IMR-90 (cell line): ENCODE results near the gene LGALS3. TPM values are rescaled to one million over a fixed set of nuclear protein-coding genes. Genes with fewer than 3 reads are reported as not detected.

ENCODE experiments used
- ATAC-seq: fragments of 200-7000 bp; cut with Tn5 transposase; 2 replicates; pipeline ENCODE4 v1.9.1; 2020; ENCODE audit warnings: low read depth, mild to moderate bottlenecking, moderate library complexity
- BruUV-seq: library from RNA; stranded (reverse); fragments of 400-500 nt; replicated peaks from 2 replicates; lab custom pipeline; 2021; lab: Mats Ljungman, UMichigan
- CTCF ChIA-PET: fragments of 300-600 bp; formaldehyde crosslinking; extraction: SDS; loops from one replicate; lab custom pipeline; 2021; ENCODE audit warnings: antibody characterized with exemption; lab: Yijun Ruan, JAX
- POLR2A ChIA-PET: fragments of 300-600 bp; sonication (Branson Sonifier 250); formaldehyde crosslinking; loops from one replicate; lab custom pipeline; 2022; ENCODE audit warnings: antibody characterized with exemption; ENCODE audit not compliant: unreplicated experiment; lab: Charles Lee
- DNase-seq: peaks from one replicate; pipeline ENCODE4 v3.0.0; 2013
- H2AFZ ChIP-seq: replicated peaks from 2 replicates; pipeline ENCODE3; 2013; ENCODE audit warnings: low read length, mild to moderate bottlenecking; ENCODE audit not compliant: poor library complexity
- H2AK5ac ChIP-seq: 2 replicates; pipeline ENCODE4 v1.6.1; 2013; ENCODE audit warnings: low read depth, low read length, inconsistent platforms
- H2AK9ac ChIP-seq: replicated peaks from 2 replicates; pipeline ENCODE3; 2013; ENCODE audit warnings: mild to moderate bottlenecking, low read depth, low read length, moderate library complexity; ENCODE audit not compliant: poor library complexity
- H2BK120ac ChIP-seq: 2 replicates; pipeline ENCODE4 v1.6.1; 2013; ENCODE audit warnings: low read depth, low read length, inconsistent platforms
- H2BK15ac ChIP-seq: 3 replicates; pipeline ENCODE4 v1.6.1; 2013; ENCODE audit warnings: low read depth, low read length, inconsistent platforms
- H2BK20ac ChIP-seq: 2 replicates; pipeline ENCODE4 v1.6.1; 2013; ENCODE audit warnings: low read depth, mild to moderate bottlenecking, inconsistent platforms, low read length, moderate library complexity
- H2BK5ac ChIP-seq: 2 replicates; pipeline ENCODE4 v1.6.1; 2013; ENCODE audit warnings: mild to moderate bottlenecking, low read depth, low read length, inconsistent platforms; ENCODE audit not compliant: poor library complexity, severe bottlenecking
- H3K14ac ChIP-seq: replicated peaks from 2 replicates; pipeline ENCODE4 v1.6.1; 2013; ENCODE audit warnings: low read depth, low read length, inconsistent platforms
- H3K18ac ChIP-seq: 2 replicates; pipeline ENCODE4 v1.6.1; 2013; ENCODE audit warnings: low read depth, low read length, control low read depth
- H3K23ac ChIP-seq: 2 replicates; pipeline ENCODE4 v1.6.1; 2013; ENCODE audit warnings: low read depth, low read length, inconsistent platforms
- H3K27ac ChIP-seq: 2 replicates; pipeline ENCODE4 v1.5.1; 2013; ENCODE audit warnings: mild to moderate bottlenecking, control low read depth, low read length; ENCODE audit not compliant: insufficient read depth
- H3K27me3 ChIP-seq: 2 replicates; pipeline ENCODE4 v1.6.1; 2013; ENCODE audit warnings: low read length; ENCODE audit not compliant: control insufficient read depth, insufficient read depth
- H3K36me3 ChIP-seq: 2 replicates; pipeline ENCODE4 v1.6.1; 2013; ENCODE audit warnings: low read length, mixed read lengths; ENCODE audit not compliant: control insufficient read depth, insufficient read depth
- H3K4ac ChIP-seq: 2 replicates; pipeline ENCODE4 v1.6.1; 2013; ENCODE audit warnings: low read depth, low read length, inconsistent platforms
- H3K4me1 ChIP-seq: 2 replicates; pipeline ENCODE4 v1.6.1; 2013; ENCODE audit warnings: low read length, mixed read lengths; ENCODE audit not compliant: control insufficient read depth, insufficient read depth
- H3K4me2 ChIP-seq: 2 replicates; pipeline ENCODE4 v1.6.1; 2013; ENCODE audit warnings: low read depth, mild to moderate bottlenecking, control low read depth, low read length, moderate library complexity
- H3K4me3 ChIP-seq: 2 replicates; pipeline ENCODE4 v1.5.1; 2013; ENCODE audit warnings: low read depth, mild to moderate bottlenecking, control low read depth, low read length, moderate library complexity; ENCODE audit not compliant: insufficient read depth
- H3K56ac ChIP-seq: 2 replicates; pipeline ENCODE4 v1.6.1; 2013; ENCODE audit warnings: low read length, inconsistent platforms; ENCODE audit not compliant: insufficient read depth; ENCODE audit errors: extremely low read depth
- H3K79me1 ChIP-seq, 2 experiments: 2 replicates each; pipeline ENCODE4 v1.6.1; 2013; ENCODE audit warnings: low read length in 2 of 2, inconsistent platforms in 1 of 2, low read depth in 1 of 2
- H3K9ac ChIP-seq: 2 replicates; pipeline ENCODE4 v1.6.1; 2013; ENCODE audit warnings: low read depth, low read length, control low read depth
- H3K9me1 ChIP-seq: 2 replicates; pipeline ENCODE4 v1.6.1; 2013; ENCODE audit warnings: low read length, inconsistent platforms; ENCODE audit not compliant: insufficient read depth
- H3K9me3 ChIP-seq: 2 replicates; pipeline ENCODE4 v1.6.1; 2013; ENCODE audit warnings: low read length; ENCODE audit not compliant: control insufficient read depth, insufficient read depth
- H4K20me1 ChIP-seq: 2 replicates; pipeline ENCODE4 v1.6.1; 2013; ENCODE audit warnings: low read length, inconsistent platforms; ENCODE audit not compliant: insufficient read depth
- H4K5ac ChIP-seq: 2 replicates; pipeline ENCODE4 v1.6.1; 2013; ENCODE audit warnings: mild to moderate bottlenecking, low read depth, low read length, control low read depth
- H4K8ac ChIP-seq, 2 experiments: 2 replicates each; pipeline ENCODE4 v1.6.1; 2013; ENCODE audit warnings: low read depth in 2 of 2, low read length in 2 of 2, control low read depth in 1 of 2, inconsistent platforms in 1 of 2
- H4K91ac ChIP-seq: 2 replicates; pipeline ENCODE4 v1.6.1; 2013; ENCODE audit warnings: low read depth, low read length, inconsistent platforms; ENCODE audit not compliant: insufficient read depth
- FOS ChIP-seq: fragments of 150-350 bp; IDR thresholded peaks from 2 replicates; pipeline ENCODE4 v1.6.1; 2016; ENCODE audit warnings: low read depth, low read length
- MXI1 ChIP-seq: IDR thresholded peaks from 2 replicates; pipeline ENCODE4 v1.6.1; 2012; ENCODE audit warnings: low read depth, mild to moderate bottlenecking, low read length, moderate library complexity, borderline replicate concordance
- POLR2A ChIP-seq: IDR thresholded peaks from 2 replicates; pipeline ENCODE4 v1.6.1; 2012; ENCODE audit warnings: mild to moderate bottlenecking, low read depth, low read length
- RAD21 ChIP-seq: IDR thresholded peaks from 2 replicates; pipeline ENCODE4 v1.6.1; 2012; ENCODE audit warnings: low read length, improper control_type of control experiment
- RFX5 ChIP-seq: IDR thresholded peaks from 2 replicates; pipeline ENCODE4 v1.8.0; 2012; ENCODE audit warnings: low read depth, mild to moderate bottlenecking, low read length, moderate library complexity
- SMC3 ChIP-seq: fragments of 150-350 bp; IDR thresholded peaks from 2 replicates; pipeline ENCODE4 v1.6.1; 2016; ENCODE audit warnings: low read depth, mild to moderate bottlenecking, antibody characterized with exemption, low read length, moderate library complexity
- WGBS, 2 experiments: methylation state at CpG; one replicate each; pipeline versions ENCODE4 v1.1.5 to v1.1.7; 2013; ENCODE audit warnings: missing lambda C conversion rate in 2 of 2; ENCODE audit not compliant: insufficient read length in 1 of 2; ENCODE audit errors: extremely low coverage in 2 of 2; 5-methylcytosine and 5-hydroxymethylcytosine counted together
- dilution Hi-C: fragments of 300-500 bp; cut with HindIII; formaldehyde crosslinking; loops from one replicate; pipeline ENCODE4 v1.14.3; 2018; ENCODE audit warnings: low sequenced_read_pairs; ENCODE audit not compliant: unreplicated experiment
- in situ Hi-C: fragments of 300-500 bp; cut with MboI; formaldehyde crosslinking; loops from 3 replicates; pipeline ENCODE4 v1.14.3; 2019; ENCODE audit warnings: low sequenced_read_pairs, inconsistent platforms, mixed read lengths
- intact Hi-C: fragments of 100-400 bp; cut with micrococcal nuclease; formaldehyde crosslinking; loops from 2 replicates; pipeline ENCODE4 v1.10.0; 2022
- polyA plus RNA-seq, 3 experiments: library from polyadenylated mRNA; depleted of rRNA; stranded (reverse); fragments of >200 nt; gene quantifications; 2 replicates each; pipeline ENCODE4 v1.2.3, GENCODE V29; 2012; ENCODE audit warnings: low replicate concordance in 1 of 3
- total RNA-seq: library from RNA; depleted of rRNA; stranded (reverse); fragments of >200 nt; gene quantifications from 2 replicates; pipeline ENCODE4 v1.2.3, GENCODE V29; 2012
- TF ChIP-seq, protein P1 (sequence below): conservative IDR thresholded peaks from 2 replicates; pipeline ENCODE4 v1.5.1; 2012; ENCODE audit warnings: mild to moderate bottlenecking, low read depth, low read length, improper control_type of control experiment

LGALS3 gene
- total and polyA plus RNA-seq, 2 of the 4 experiments (the other 2 are of a cell fraction): 84.4 to 171 TPM

DNA sequence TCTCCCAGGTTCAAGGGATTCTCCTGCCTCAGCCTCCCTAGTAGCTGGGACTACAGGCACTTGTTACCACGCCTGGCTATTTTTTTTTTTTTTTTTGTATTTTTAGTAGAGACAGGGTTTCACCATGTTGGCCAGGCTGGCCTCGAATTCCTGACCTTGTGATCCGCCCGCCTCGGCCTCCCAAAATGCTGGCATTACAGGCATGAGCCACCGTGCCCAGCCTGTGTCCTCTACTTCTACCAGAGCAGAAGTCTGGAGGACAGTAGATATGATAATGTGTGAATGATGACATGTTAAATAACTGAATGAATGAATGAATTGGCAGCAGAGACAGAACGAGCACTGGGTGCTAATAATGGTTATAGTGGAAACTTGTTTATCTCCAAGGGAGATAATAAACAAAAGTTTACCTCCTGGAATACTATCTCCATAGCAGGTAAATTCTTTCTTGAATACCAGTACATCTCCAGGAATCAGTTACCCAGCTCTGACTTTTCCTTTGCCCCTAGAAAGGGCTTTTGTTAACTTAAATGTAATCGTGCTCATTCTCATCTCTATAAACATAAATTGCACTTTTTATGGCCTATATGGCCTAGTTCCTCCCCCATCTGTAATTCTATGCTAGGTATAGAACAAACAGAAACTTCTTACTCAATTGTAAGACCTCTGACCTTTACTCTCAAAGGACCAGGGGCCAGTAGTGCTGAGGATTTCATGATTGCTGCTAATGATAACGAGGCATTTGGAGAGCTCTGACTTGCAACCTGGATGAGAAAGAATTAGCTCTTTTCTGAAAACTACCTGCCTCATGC, 7.2 kb upstream of the LGALS3 start (continued):
- TF ChIP-seq MXI1 (no peak), FOS (no peak)

DNA sequence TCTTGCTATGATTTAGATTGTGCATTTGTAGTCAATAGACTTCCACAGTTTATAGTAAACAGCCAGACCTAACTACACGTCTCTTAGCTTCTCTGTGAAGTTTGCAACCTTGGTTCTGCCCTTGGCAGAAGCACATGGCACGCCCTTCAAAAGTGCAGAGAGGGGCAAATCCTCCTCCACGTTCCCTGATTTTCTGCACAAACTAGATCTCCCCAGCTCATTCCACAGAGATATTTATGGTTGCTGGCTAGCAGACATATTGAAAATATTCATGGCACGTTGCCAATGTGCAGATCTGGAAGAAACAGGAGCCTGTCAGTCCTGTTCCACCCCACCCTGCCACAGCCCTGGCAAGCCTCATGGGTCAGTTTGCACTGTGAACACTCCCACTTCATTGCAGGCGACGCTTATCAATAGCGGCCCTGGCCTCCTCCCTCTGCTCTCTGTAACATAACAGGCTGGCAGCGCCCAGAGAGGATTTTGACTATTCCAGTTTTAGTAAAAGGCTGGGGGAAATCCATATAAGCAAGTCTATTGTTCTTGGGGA, 6.5 kb upstream of the LGALS3 start:
- CTCF ChIA-PET: no interaction called here
- intact Hi-C loops: loop anchor here (2.0 kb wide), 1 partner anchor 20 kb away; no protein-coding TSS in a partner anchor
- Histone ChIP-seq H4K91ac (peak overlapping the region; percentile 62), H3K4me1 (peaks cover 18% of the 10 kb centered on the region), H3K4me3 (no peak overlapping the region), H3K9ac (no peak overlapping the region), H4K8ac (peak overlapping the region in 1 of 2 experiments; percentile 59; a peak in 1 of 4 replicates), H2BK15ac (no peak overlapping the region; the same call in 2 of the 3 replicates), H3K27me3 (no peaks in the 10 kb centered on the region), H2AK5ac (peak overlapping the region; percentile 31; the same call in 1 of the 2 replicates), H3K79me1 (no peaks in the 10 kb centered on the region), H3K23ac (no peak overlapping the region), H3K4me2 (peak overlapping the region; percentile 45), H2AFZ (peak overlapping the region; percentile 18), H3K36me3 (no peaks in the 10 kb centered on the region), H2BK5ac (no peak overlapping the region), H3K56ac (no peak overlapping the region), H2AK9ac (peak overlapping the region; percentile 18), H3K9me1 (peaks cover 9% of the 10 kb centered on the region), H3K14ac (no peak overlapping the region), H2BK20ac (peak overlapping the region; percentile 58; the same call in 1 of the 2 replicates), H2BK120ac (peak overlapping the region; percentile 61), H3K18ac (no peak overlapping the region), H3K4ac (peak overlapping the region; percentile 43), H4K20me1 (no peaks in the 10 kb centered on the region), H3K27ac (no peak overlapping the region; the same call in 1 of the 2 replicates), H4K5ac (peak overlapping the region; percentile 13; the same call in 1 of the 2 replicates), H3K9me3 (no peaks in the 10 kb centered on the region)
- POLR2A ChIA-PET: no interaction called here
- in situ Hi-C loops: no loop called here
- ATAC-seq: peak; percentile 46
- dilution Hi-C loops: no loop called here
- no TSS peak for BruUV-seq
- TF ChIP-seq POLR2A: no peak
- TF ChIP-seq MXI1: no peak
- TF ChIP-seq, protein P1, sequence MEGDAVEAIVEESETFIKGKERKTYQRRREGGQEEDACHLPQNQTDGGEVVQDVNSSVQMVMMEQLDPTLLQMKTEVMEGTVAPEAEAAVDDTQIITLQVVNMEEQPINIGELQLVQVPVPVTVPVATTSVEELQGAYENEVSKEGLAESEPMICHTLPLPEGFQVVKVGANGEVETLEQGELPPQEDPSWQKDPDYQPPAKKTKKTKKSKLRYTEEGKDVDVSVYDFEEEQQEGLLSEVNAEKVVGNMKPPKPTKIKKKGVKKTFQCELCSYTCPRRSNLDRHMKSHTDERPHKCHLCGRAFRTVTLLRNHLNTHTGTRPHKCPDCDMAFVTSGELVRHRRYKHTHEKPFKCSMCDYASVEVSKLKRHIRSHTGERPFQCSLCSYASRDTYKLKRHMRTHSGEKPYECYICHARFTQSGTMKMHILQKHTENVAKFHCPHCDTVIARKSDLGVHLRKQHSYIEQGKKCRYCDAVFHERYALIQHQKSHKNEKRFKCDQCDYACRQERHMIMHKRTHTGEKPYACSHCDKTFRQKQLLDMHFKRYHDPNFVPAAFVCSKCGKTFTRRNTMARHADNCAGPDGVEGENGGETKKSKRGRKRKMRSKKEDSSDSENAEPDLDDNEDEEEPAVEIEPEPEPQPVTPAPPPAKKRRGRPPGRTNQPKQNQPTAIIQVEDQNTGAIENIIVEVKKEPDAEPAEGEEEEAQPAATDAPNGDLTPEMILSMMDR: no peak
- no peak for TF ChIP-seq RAD21
- TF ChIP-seq SMC3: no peak
- TF ChIP-seq RFX5: no peak
- DNase-seq: peak; percentile 34
- 0% methylated on average over 1 of the region's 8 CpGs; no CpG with 5 or more reads in 1 of the 2 experiments for WGBS, 2 experiments
